GM12878 (cell line): Measurements from ENCODE around the gene IZUMO1. TPM values are rescaled to one million over a fixed set of nuclear protein-coding genes. Genes with fewer than 3 reads are reported as not detected.

Experiments
- CBFB ChIP-seq: IDR thresholded peaks from 2 replicates; pipeline ENCODE4 v1.6.1; 2016; ENCODE audit warnings: antibody characterized with exemption, low read depth
- CHD1 ChIP-seq: IDR thresholded peaks from 2 replicates; pipeline ENCODE4 v1.6.1; 2012; ENCODE audit warnings: low read depth, low read length, improper control_type of control experiment
- EED ChIP-seq: sonication (generic); IDR thresholded peaks from 2 replicates; pipeline ENCODE4 v1.6.1; 2016; ENCODE audit warnings: antibody characterized with exemption, low read depth
- EZH2 ChIP-seq: IDR thresholded peaks from 2 replicates; pipeline ENCODE4 v1.6.1; 2012; ENCODE audit warnings: low read depth, mild to moderate bottlenecking, control low read depth, inconsistent platforms, low read length, borderline replicate concordance; ENCODE audit not compliant: control insufficient read depth
- GABPA ChIP-seq: IDR thresholded peaks from 2 replicates; pipeline ENCODE4 v1.6.1; 2014; ENCODE audit warnings: antibody characterized with exemption, low read depth, mild to moderate bottlenecking, inconsistent platforms
- GATAD2B ChIP-seq: fragments of 450-650 bp; conservative IDR thresholded peaks from 2 replicates; pipeline ENCODE4 v1.6.1; 2017; ENCODE audit warnings: low read depth, mild to moderate bottlenecking, moderate library complexity
- HCFC1 ChIP-seq: fragments of 150-350 bp; IDR thresholded peaks from 2 replicates; pipeline ENCODE4 v1.6.1; 2014; ENCODE audit warnings: low read length
- MTA2 ChIP-seq: fragments of 450-650 bp; IDR thresholded peaks from 2 replicates; pipeline ENCODE4 v1.6.1; 2016; ENCODE audit warnings: low read depth, mild to moderate bottlenecking, moderate library complexity
- SMARCA5 ChIP-seq: fragments of 450-650 bp; IDR thresholded peaks from 2 replicates; pipeline ENCODE4 v1.6.1; 2017; ENCODE audit warnings: mild to moderate bottlenecking
- SREBF2 ChIP-seq: IDR thresholded peaks from 2 replicates; pipeline ENCODE4 v1.6.1; 2012; ENCODE audit warnings: mild to moderate bottlenecking, low read length
- STAT3 ChIP-seq: IDR thresholded peaks from 2 replicates; pipeline ENCODE4 v1.6.1; 2011; ENCODE audit warnings: low read depth, low read length, improper control_type of control experiment
- polyA plus RNA-seq, 11 experiments: library from polyadenylated mRNA; depleted of rRNA in 4 of 11; unstranded in 6 of 11; stranded (reverse) in 5 of 11; fragments of >200 nt; fragmentation: Nextera tagmentation in 4 of 11; fragmentation: Illumina TruSeq in 1 of 11; extraction: Ambion mirVana in 4 of 11; extraction: Trizol in 1 of 11; gene quantifications; 1 replicate in 1 of 11; 2 replicates in 10 of 11; pipeline versions ENCODE4 v1.2.1 to v1.2.3, GENCODE V29; 2011 to 2016; ENCODE audit warnings: inconsistent platforms in 2 of 11, missing spikeins in 2 of 11, low read depth in 1 of 11
- total RNA-seq, 4 experiments: library from RNA; depleted of rRNA in 3 of 4; stranded (reverse); fragments of >200 nt in 3 of 4; fragmentation: Illumina TruSeq in 1 of 4; extraction: Trizol in 1 of 4; gene quantifications; 2 replicates each; pipeline versions ENCODE4 v1.2.1 to v1.2.3, GENCODE V29; 2013 to 2021
- TF ChIP-seq, protein P1 (sequence below): fragments of 450-650 bp; IDR thresholded peaks from 2 replicates; pipeline ENCODE4 v1.6.1; 2016; ENCODE audit warnings: mild to moderate bottlenecking, moderate library complexity, borderline replicate concordance
- TF ChIP-seq, protein P2 (sequence below): IDR thresholded peaks from 2 replicates; pipeline ENCODE4 v1.6.1; 2011; ENCODE audit warnings: borderline replicate concordance, low read depth, mild to moderate bottlenecking, moderate library complexity, mixed read lengths, low read length; ENCODE audit not compliant: insufficient read depth; ENCODE audit errors: extremely low read length
- TF ChIP-seq, protein P3 (sequence below): IDR thresholded peaks from 2 replicates; pipeline ENCODE4 v1.6.1; 2012; ENCODE audit warnings: low read depth, low read length, improper control_type of control experiment

IZUMO1 gene
- total and polyA plus RNA-seq, 10 of the 15 experiments (the other 5 are each of a cell fraction or from before 2014, with no cell fraction given) = not detected

DNA sequence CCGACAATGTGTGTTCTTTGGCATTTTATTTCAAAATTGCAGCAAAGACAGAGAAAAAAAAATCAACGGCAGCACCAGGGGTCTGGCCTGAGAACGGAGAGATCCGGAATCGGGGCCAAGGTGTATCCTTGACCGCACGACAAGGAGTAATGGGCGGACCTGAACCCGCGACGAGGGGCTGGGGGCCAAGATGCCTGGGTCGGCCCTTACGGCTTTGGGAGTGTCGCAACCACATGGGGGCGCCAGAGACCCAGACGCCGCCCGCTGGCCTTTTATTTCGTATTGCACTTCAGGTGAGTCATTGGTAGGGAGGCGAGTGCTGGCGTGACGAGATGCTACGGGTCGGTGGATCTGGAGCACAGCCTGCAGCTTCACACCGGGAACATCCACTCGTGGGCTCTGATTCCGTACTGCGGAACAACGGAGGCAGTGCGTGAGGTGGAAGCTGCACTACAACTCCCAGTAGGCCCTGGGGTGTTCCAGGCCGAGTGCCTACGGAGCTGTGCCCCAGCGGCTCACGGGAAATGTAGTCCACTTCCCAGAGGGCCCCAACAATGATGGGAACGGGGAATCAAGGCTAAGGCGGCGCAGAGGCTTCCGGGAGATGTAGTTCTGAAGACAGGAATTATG is 48.5 kb upstream of the IZUMO1 start (continued):
- TF ChIP-seq, protein P1, sequence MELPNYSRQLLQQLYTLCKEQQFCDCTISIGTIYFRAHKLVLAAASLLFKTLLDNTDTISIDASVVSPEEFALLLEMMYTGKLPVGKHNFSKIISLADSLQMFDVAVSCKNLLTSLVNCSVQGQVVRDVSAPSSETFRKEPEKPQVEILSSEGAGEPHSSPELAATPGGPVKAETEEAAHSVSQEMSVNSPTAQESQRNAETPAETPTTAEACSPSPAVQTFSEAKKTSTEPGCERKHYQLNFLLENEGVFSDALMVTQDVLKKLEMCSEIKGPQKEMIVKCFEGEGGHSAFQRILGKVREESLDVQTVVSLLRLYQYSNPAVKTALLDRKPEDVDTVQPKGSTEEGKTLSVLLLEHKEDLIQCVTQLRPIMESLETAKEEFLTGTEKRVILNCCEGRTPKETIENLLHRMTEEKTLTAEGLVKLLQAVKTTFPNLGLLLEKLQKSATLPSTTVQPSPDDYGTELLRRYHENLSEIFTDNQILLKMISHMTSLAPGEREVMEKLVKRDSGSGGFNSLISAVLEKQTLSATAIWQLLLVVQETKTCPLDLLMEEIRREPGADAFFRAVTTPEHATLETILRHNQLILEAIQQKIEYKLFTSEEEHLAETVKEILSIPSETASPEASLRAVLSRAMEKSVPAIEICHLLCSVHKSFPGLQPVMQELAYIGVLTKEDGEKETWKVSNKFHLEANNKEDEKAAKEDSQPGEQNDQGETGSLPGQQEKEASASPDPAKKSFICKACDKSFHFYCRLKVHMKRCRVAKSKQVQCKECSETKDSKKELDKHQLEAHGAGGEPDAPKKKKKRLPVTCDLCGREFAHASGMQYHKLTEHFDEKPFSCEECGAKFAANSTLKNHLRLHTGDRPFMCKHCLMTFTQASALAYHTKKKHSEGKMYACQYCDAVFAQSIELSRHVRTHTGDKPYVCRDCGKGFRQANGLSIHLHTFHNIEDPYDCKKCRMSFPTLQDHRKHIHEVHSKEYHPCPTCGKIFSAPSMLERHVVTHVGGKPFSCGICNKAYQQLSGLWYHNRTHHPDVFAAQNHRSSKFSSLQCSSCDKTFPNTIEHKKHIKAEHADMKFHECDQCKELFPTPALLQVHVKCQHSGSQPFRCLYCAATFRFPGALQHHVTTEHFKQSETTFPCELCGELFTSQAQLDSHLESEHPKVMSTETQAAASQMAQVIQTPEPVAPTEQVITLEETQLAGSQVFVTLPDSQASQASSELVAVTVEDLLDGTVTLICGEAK = peak; percentile 74; the same call in 1 of the 2 replicates
- TF ChIP-seq EED (peak; percentile 50; the same call in 1 of the 2 replicates), EZH2 (no peak), SREBF2 (no peak), CHD1 (no peak), HCFC1 (peak; percentile 100), SMARCA5 (peak; percentile 88; the same call in 1 of the 2 replicates), STAT3 (no peak), GATAD2B (peak; percentile 92), GABPA (0 out of 2 replicates have a peak, but pooled peaks have one; percentile 46), CBFB (no peak), MTA2 (no peak)
- TF ChIP-seq, protein P2, sequence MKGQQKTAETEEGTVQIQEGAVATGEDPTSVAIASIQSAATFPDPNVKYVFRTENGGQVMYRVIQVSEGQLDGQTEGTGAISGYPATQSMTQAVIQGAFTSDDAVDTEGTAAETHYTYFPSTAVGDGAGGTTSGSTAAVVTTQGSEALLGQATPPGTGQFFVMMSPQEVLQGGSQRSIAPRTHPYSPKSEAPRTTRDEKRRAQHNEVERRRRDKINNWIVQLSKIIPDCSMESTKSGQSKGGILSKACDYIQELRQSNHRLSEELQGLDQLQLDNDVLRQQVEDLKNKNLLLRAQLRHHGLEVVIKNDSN = no peak
- TF ChIP-seq, protein P3, sequence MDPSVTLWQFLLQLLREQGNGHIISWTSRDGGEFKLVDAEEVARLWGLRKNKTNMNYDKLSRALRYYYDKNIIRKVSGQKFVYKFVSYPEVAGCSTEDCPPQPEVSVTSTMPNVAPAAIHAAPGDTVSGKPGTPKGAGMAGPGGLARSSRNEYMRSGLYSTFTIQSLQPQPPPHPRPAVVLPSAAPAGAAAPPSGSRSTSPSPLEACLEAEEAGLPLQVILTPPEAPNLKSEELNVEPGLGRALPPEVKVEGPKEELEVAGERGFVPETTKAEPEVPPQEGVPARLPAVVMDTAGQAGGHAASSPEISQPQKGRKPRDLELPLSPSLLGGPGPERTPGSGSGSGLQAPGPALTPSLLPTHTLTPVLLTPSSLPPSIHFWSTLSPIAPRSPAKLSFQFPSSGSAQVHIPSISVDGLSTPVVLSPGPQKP = peak; percentile 66
